ENCODE data around the gene EML2. TPM values are rescaled to one million over a fixed set of nuclear protein-coding genes. Genes with fewer than 3 reads are reported as not detected.

The EML2 gene
- total and polyA plus RNA-seq, 7 donors, result 10.4 to 75.6 (median 34.6) TPM

DNA sequence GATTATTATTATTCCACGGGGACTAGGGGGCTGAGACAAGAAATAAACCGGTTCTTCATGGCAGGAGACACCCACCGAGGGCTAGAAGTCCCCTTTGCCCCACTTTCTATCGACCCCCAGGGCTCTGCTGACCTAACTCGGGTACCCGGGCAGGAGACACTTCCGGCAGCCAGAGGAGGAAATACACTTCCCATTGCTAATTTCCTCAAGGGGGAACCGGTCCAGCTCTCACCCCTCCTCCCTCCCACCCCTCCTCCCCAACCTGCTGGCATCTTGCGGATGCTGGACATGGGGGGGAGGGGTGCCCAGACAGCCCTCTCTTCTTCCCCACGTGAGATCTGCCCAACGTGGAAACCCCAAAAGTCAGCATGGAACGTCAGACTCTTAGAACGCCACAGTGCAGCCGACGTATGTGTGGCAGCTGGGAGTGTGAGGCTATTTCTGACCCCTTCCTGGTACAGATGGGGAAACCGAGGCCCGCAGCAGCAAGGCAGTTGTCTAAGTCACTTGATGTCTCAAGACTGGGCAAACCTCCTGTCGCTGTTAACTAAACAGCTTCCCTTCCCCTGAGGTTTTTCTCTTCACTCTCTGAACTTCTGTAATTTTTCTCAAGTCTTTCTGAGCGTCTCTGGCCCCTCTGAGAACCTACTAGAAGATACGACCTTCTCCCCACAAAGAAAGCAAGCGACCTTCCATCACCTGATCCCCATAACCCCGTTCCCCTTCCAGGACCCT is 40.8 kb downstream of the EML2 start:
- Histone ChIP-seq H3K36me3 (no peaks in the 10 kb centered on the region), H3K9me3 (no peaks in the 10 kb centered on the region), H3K4me1 (peaks cover 0 to 10% (median 3%) of the 10 kb centered on the region in 4 donors), H3K27ac (peak overlapping the region in 3 of 4 donors; percentile 8 to 46 (median 29)), H3K27me3 (peaks cover 15 to 96% (median 69%) of the 10 kb centered on the region in 3 donors), H3K4me3 (no peak overlapping the region)
- 2 to 5% methylated on average over 22 of the region's 22 CpGs for WGBS, 2 donors
- TF ChIP-seq POLR2A (IDR thresholded peaks at IDR 0.05) (no peak), EP300 (IDR thresholded peaks at IDR 0.05) (no peak)
- TF ChIP-seq, protein P1, sequence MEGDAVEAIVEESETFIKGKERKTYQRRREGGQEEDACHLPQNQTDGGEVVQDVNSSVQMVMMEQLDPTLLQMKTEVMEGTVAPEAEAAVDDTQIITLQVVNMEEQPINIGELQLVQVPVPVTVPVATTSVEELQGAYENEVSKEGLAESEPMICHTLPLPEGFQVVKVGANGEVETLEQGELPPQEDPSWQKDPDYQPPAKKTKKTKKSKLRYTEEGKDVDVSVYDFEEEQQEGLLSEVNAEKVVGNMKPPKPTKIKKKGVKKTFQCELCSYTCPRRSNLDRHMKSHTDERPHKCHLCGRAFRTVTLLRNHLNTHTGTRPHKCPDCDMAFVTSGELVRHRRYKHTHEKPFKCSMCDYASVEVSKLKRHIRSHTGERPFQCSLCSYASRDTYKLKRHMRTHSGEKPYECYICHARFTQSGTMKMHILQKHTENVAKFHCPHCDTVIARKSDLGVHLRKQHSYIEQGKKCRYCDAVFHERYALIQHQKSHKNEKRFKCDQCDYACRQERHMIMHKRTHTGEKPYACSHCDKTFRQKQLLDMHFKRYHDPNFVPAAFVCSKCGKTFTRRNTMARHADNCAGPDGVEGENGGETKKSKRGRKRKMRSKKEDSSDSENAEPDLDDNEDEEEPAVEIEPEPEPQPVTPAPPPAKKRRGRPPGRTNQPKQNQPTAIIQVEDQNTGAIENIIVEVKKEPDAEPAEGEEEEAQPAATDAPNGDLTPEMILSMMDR (IDR thresholded peaks at IDR 0.05), result no peak
- intact Hi-C loops (cut with DNase I), result no loop called here
- no peak for DNase-seq

DNA sequence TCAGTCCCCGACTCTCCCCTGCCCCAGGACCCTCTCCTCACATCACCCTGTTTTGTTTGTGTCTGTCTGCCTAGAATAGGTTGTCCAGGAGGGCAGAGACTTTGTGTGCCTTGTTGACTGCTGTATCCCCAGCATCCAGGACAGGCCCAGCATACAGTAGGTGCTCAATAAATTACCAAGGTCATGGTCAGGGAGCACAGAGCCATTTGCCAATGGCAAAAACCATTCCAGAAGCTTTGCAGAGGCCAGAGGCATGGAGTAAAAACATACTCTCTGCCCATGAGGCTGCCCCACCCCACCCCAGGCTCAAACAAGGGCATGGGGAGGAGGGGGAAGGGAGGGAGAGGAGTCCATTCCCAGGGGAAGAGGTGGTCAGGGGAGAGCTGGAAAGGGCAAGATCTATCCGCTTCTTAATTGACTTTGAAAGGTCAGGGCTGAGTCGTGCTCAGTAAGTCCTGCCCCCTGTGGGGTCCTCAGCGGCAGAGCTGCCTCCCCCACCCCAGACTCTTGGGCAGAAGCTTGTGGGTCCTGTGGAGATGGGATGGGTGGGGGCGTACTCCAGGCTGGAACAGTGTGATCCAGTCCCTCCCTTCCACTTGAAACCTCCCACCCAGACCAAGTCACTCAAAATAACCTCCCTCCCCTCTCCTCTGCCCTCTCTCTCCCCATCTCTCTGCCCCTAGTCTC is 41.6 kb downstream of the EML2 start:
- no peak for DNase-seq
- Histone ChIP-seq H3K27me3 (peaks cover 14 to 94% (median 65%) of the 10 kb centered on the region in 3 donors), H3K36me3 (no peaks in the 10 kb centered on the region), H3K4me3 (no peak overlapping the region), H3K27ac (peak overlapping the region in 2 of 4 donors; percentile 8 to 46), H3K9me3 (no peaks in the 10 kb centered on the region), H3K4me1 (peaks cover 0 to 10% (median 3%) of the 10 kb centered on the region in 4 donors)
- intact Hi-C loops (cut with DNase I), result no loop called here
- WGBS, 2 donors, result 19 to 29% methylated on average over 5 of the region's 5 CpGs
- TF ChIP-seq POLR2A (IDR thresholded peaks at IDR 0.05) (no peak), POLR2AphosphoS5 (IDR thresholded peaks at IDR 0.05) (no peak), EP300 (IDR thresholded peaks at IDR 0.05) (no peak)
- TF ChIP-seq, protein P1 (IDR thresholded peaks at IDR 0.05), result no peak

DNA sequence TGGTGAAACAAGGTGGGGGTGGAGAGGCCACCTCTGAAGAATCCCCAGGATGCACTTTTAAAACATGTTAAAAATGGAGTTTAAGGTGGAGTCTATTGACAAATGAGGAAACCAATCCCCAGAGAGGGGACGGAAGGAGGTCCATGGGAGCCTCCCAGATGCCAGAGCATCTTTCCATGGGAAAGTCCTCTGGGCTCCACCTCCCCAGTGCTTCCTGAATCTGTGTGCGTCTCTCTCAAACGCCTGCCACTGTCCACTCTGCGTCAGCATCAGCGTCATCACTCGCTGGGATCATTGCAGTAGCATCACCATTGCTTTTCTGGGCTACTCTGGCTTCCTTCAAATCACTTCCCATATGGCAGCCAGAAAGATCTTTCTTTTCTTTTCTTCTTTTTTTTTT is 43.4 kb downstream of the EML2 start:
- Histone ChIP-seq H3K4me1 (peaks cover 0 to 6% (median 0%) of the 10 kb centered on the region in 4 donors), H3K27ac (no peak overlapping the region), H3K9me3 (no peaks in the 10 kb centered on the region), H3K27me3 (peaks cover 6 to 94% (median 63%) of the 10 kb centered on the region in 3 donors), H3K36me3 (no peaks in the 10 kb centered on the region), H3K4me3 (no peak overlapping the region)
- TF ChIP-seq, protein P1 (IDR thresholded peaks at IDR 0.05), result no peak
- no peak for TF ChIP-seq POLR2AphosphoS5 (IDR thresholded peaks at IDR 0.05)
- TF ChIP-seq EP300 (IDR thresholded peaks at IDR 0.05), result no peak
- no peak for TF ChIP-seq POLR2A (IDR thresholded peaks at IDR 0.05)
- 64 to 67% methylated on average over 6 of the region's 6 CpGs for WGBS, 2 donors
- no peak for DNase-seq
- intact Hi-C loops (cut with DNase I), result no loop called here

DNA sequence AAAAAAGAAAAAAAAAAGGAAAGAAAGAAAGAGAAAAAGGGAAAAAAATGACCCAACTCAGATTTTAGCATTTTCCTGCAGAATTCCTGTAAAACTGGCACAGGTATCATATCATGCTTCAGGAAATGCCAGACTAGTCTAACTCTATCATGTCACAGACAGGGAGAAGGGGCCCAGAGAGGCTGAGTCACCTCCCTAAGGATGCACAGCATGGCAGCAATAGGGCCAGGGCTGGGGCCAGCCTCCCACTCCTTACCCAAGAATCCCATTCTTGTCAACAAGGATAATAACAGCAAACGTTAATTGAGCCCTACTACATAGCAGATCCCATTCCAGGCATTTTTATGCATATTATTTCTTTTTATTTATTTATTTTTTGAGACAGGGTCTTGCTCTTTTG is 45.7 kb downstream of the EML2 start:
- Histone ChIP-seq H3K27me3 (peaks cover 3 to 79% (median 48%) of the 10 kb centered on the region in 3 donors), H3K4me3 (no peak overlapping the region), H3K36me3 (no peaks in the 10 kb centered on the region), H3K9me3 (no peaks in the 10 kb centered on the region), H3K4me1 (peaks cover 0 to 6% (median 0%) of the 10 kb centered on the region in 4 donors), H3K27ac (no peak overlapping the region)
- 5 to 12% methylated on average over 1 of the region's 1 CpG for WGBS, 2 donors
- intact Hi-C loops (cut with DNase I), result no loop called here
- no peak for DNase-seq
- TF ChIP-seq, protein P1 (IDR thresholded peaks at IDR 0.05), result no peak
- TF ChIP-seq POLR2AphosphoS5 (IDR thresholded peaks at IDR 0.05) (no peak), POLR2A (IDR thresholded peaks at IDR 0.05) (no peak), EP300 (IDR thresholded peaks at IDR 0.05) (no peak)
